ENCODE measurements around the gene RABGAP1L. TPM values are rescaled to one million over a fixed set of nuclear protein-coding genes. Genes with fewer than 3 reads are reported as not detected.
"Not testable (repeated sequence)": the region's sequence is repeated elsewhere in the genome, so short reads cannot be mapped to it uniquely, and the experiment has no call there.

Gene RABGAP1L
- total RNA-seq, 4 donors from 2014 or later = 31.2 to 115 (median 62.5) TPM

DNA sequence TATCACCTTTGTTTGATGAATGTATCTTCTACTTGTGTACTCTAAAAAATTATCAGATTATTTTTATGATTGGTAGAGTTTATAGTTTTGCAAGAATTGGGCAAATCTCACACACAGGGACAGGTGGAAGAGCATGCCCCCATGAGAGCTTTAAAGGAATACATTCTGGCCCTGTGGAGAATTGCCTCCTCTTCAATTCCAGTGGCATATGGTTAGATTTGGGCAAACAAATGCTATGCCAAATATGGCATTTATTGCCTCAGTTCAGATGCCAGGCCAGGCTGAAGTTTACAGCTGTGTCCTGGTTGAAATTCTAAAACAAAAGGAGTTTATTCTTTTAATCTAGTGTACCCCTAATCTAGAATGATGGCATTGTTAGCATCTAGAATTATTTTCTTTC, 678.1 kb downstream of the RABGAP1L start:
- H3K4me1 ChIP-seq = no peaks in the 10 kb centered on the region
- TF ChIP-seq POLR2AphosphoS5 (IDR thresholded peaks at IDR 0.05) = no peak
- no peak overlapping the region for H3K4me3 ChIP-seq
- H3K27me3 ChIP-seq = no peaks in the 10 kb centered on the region
- H3K9me3 ChIP-seq = no peaks in the 10 kb centered on the region
- H3K36me3 ChIP-seq = no peaks in the 10 kb centered on the region
- no peak for ATAC-seq
- no peak overlapping the region for H3K27ac ChIP-seq

- no peaks in the 10 kb centered on the region for H3K36me3 ChIP-seq
- no peaks in the 10 kb centered on the region for H3K4me1 ChIP-seq
- ATAC-seq = no peak
- no peak overlapping the region for H3K4me3 ChIP-seq
- H3K9me3 ChIP-seq = no peaks in the 10 kb centered on the region
- 83 to 100% methylated on average over 1 of the region's 1 CpG for WGBS, 2 donors (ENCODE audit: low coverage in 1 of 2)
- H3K27ac ChIP-seq = no peak overlapping the region
- TF ChIP-seq, protein P1, sequence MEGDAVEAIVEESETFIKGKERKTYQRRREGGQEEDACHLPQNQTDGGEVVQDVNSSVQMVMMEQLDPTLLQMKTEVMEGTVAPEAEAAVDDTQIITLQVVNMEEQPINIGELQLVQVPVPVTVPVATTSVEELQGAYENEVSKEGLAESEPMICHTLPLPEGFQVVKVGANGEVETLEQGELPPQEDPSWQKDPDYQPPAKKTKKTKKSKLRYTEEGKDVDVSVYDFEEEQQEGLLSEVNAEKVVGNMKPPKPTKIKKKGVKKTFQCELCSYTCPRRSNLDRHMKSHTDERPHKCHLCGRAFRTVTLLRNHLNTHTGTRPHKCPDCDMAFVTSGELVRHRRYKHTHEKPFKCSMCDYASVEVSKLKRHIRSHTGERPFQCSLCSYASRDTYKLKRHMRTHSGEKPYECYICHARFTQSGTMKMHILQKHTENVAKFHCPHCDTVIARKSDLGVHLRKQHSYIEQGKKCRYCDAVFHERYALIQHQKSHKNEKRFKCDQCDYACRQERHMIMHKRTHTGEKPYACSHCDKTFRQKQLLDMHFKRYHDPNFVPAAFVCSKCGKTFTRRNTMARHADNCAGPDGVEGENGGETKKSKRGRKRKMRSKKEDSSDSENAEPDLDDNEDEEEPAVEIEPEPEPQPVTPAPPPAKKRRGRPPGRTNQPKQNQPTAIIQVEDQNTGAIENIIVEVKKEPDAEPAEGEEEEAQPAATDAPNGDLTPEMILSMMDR (IDR thresholded peaks at IDR 0.05) = no peak
- TF ChIP-seq EP300 (IDR thresholded peaks at IDR 0.05) (no peak), POLR2A (IDR thresholded peaks at IDR 0.05) (no peak), POLR2AphosphoS5 (IDR thresholded peaks at IDR 0.05) (no peak)
- H3K27me3 ChIP-seq = no peaks in the 10 kb centered on the region
These were observed 679.9 kb downstream of the RABGAP1L start for GRCh38 chr1:174839211-174839610.

DNA sequence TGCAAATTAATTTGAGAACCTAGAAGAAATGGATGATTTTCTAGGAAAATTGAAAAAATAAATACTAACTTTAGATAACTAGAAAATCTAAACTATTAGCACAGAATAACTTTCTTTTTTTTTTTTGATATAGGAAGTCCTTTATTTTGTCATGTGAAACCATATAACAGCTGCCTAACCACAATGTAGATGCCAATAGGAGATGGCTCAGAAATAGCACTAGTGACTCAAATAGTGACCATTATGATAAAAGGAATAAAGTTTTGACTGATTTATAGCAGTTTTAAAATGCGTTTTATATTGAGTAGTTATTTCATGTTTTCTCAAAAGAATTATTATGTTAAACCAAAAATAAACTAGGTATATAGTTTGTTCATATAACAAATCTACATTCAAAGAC, 682.4 kb downstream of the RABGAP1L start:
- ATAC-seq = no peak
- no peaks in the 10 kb centered on the region for H3K4me1 ChIP-seq
- WGBS, 2 donors (ENCODE audit: low coverage in 1 of 2) = 29 to 30% methylated on average over 1 of the region's 1 CpG
- TF ChIP-seq, protein P1 (IDR thresholded peaks at IDR 0.05) = no peak
- no peak for TF ChIP-seq POLR2A (IDR thresholded peaks at IDR 0.05)
- no peak for TF ChIP-seq EP300 (IDR thresholded peaks at IDR 0.05)
- TF ChIP-seq POLR2AphosphoS5 (IDR thresholded peaks at IDR 0.05) = no peak
- no peaks in the 10 kb centered on the region for H3K27me3 ChIP-seq
- no peak overlapping the region for H3K4me3 ChIP-seq
- no peak overlapping the region for H3K27ac ChIP-seq
- H3K36me3 ChIP-seq = no peaks in the 10 kb centered on the region
- no peaks in the 10 kb centered on the region for H3K9me3 ChIP-seq

DNA sequence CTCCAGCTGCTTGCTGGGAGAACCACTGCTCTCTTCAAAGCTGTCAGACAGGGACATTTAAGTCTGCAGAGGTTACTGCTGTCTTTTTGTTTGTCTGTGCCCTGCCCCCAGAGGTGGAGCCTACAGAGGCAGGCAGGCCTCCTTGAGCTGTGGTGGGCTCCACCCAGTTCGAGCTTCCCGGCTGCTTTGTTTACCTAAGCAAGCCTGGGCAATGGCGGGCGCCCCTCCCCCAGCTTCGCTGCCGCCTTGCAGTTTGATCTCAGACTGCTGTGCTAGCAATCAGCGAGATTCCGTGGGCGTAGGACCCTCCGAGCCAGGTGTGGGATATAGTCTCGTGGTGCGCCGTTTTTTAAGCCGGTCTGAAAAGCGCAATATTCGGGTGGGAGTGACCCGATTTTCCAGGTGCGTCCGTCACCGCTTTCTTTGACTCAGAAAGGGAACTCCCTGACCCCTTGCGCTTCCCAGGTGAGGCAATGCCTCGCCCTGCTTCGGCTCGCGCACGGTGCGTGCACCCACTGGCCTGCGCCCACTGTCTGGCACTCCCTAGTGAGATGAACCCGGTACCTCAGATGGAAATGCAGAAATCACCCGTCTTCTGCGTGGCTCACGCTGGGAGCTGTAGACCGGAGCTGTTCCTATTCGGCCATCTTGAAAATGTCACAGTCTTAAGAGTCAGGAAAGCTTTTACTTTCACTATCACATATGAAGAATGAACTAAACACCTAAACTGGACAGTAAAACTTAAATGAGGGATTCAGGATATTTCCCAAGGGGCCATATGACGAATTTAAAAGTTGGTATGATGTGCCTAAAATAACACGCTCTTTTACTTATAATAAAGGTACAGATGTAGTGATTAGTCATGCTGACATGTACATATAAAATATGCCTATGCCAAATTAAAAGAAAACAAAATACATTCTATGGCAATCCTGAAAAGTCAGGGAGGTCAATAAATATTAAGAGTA, 689.6 kb downstream of the RABGAP1L start:
- H3K9me3 ChIP-seq, H3K27me3 ChIP-seq, H3K27ac ChIP-seq, H3K36me3 ChIP-seq, H3K4me3 ChIP-seq, H3K4me1 ChIP-seq, ATAC-seq: not testable (repeated sequence)
- WGBS, 2 donors (ENCODE audit: low coverage in 1 of 2) = 94 to 95% methylated on average over 6 to 7 of the region's 36 CpGs

DNA sequence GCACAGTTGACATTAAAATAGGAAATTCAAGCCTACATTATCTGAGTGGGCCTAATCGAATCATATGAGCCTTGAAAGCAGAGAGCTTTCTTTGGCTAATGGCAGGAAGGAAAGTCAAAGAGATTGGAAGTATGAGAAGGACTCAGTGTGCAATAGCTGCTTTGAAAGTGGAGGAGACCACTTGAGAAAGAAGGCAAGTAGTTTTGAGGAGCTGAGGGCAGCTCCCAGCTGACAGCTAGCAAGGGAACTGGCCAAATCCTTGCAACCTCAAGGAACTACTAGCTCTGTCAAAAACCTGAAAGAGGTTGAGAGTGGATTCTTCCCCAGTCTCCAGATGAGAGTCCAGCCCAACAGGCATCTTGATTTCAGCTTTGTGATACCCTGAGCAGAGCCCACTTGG, 691.4 kb downstream of the RABGAP1L start:
- Histone ChIP-seq H3K27ac (no peak overlapping the region), H3K4me1 (no peaks in the 10 kb centered on the region), H3K36me3 (no peaks in the 10 kb centered on the region), H3K9me3 (no peaks in the 10 kb centered on the region), H3K4me3 (no peak overlapping the region), H3K27me3 (no peaks in the 10 kb centered on the region)
- no peak for ATAC-seq
- WGBS, 2 donors (ENCODE audit: low coverage in 1 of 2) = 83% methylated on average over 1 of the region's 1 CpG; no CpG with 5 or more reads in 1 of the 2 donors
- TF ChIP-seq EP300 (IDR thresholded peaks at IDR 0.05) = no peak
- TF ChIP-seq POLR2AphosphoS5 (IDR thresholded peaks at IDR 0.05) = no peak
- TF ChIP-seq, protein P1 (IDR thresholded peaks at IDR 0.05) = no peak
- TF ChIP-seq POLR2A (IDR thresholded peaks at IDR 0.05) = no peak

DNA sequence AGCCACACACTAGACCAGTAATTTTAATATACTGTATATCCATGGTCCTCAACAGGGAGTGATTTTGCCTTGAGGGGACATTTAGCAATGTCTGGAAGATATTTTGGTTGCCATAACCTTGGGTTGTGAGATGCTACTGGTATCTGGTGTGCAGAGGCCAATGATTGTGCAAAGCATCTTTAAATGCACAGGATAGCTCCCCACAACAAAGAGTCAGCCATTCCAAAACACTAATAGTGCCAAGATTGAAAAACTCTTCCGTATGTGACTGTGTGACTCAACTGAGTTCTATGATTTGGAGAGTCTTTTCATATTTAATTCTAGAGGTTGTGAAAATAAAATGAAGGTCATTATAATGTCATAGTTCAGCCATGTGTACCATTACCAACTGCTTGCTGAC, 699.0 kb downstream of the RABGAP1L start:
- H3K27me3 ChIP-seq = no peaks in the 10 kb centered on the region
- no peaks in the 10 kb centered on the region for H3K4me1 ChIP-seq
- no peak overlapping the region for H3K4me3 ChIP-seq
- WGBS, 2 donors (ENCODE audit: low coverage in 1 of 2) = 82 to 92% methylated on average over 1 of the region's 1 CpG
- no peaks in the 10 kb centered on the region for H3K9me3 ChIP-seq
- H3K27ac ChIP-seq = no peak overlapping the region
- TF ChIP-seq, protein P1 (IDR thresholded peaks at IDR 0.05) = no peak
- TF ChIP-seq POLR2A (IDR thresholded peaks at IDR 0.05) (no peak), POLR2AphosphoS5 (IDR thresholded peaks at IDR 0.05) (no peak), EP300 (IDR thresholded peaks at IDR 0.05) (no peak)
- ATAC-seq = no peak
- H3K36me3 ChIP-seq = no peaks in the 10 kb centered on the region

Data from gastroesophageal sphincter (tissue), 4 donors.